Measurements from ENCODE around the gene SHKBP1.
A peak's percentile ranks its signal among the peaks of the same experiment; 100 is the strongest.

The SHKBP1 gene

GRCh38 chr19:40605216-40605971 lies 28.7 kb downstream of the SHKBP1 start (continued):
- peak; percentile 100 for TF ChIP-seq HIC1 (tag by site-specific recombination; IDR thresholded peaks at IDR 0.05)
- peak; percentile 90 for TF ChIP-seq ZXDB (tag by site-specific recombination; IDR thresholded peaks at IDR 0.05)
- TF ChIP-seq ZNF350 (tag by site-specific recombination; IDR thresholded peaks at IDR 0.05): no peak
- TF ChIP-seq ZBTB17 (tag by site-specific recombination; IDR thresholded peaks at IDR 0.05): peak; percentile 69
- 0 out of 2 replicates have a peak, but pooled peaks have one; percentile 30 for TF ChIP-seq ZNF169 (tag by site-specific recombination; IDR thresholded peaks at IDR 0.05)
- TF ChIP-seq ZNF837 (tag by site-specific recombination; IDR thresholded peaks at IDR 0.05): peak; percentile 83; the same call in 1 of the 2 replicates
- no peak for TF ChIP-seq ZNF433 (tag by site-specific recombination; IDR thresholded peaks at IDR 0.05; ENCODE audit: low read depth)
- TF ChIP-seq ZBTB21 (tag by site-specific recombination; IDR thresholded peaks at IDR 0.05): no peak
- TF ChIP-seq ZFHX2 (tag by site-specific recombination; conservative IDR thresholded peaks at IDR 0.05): peak; percentile 100
- TF ChIP-seq, protein P1, sequence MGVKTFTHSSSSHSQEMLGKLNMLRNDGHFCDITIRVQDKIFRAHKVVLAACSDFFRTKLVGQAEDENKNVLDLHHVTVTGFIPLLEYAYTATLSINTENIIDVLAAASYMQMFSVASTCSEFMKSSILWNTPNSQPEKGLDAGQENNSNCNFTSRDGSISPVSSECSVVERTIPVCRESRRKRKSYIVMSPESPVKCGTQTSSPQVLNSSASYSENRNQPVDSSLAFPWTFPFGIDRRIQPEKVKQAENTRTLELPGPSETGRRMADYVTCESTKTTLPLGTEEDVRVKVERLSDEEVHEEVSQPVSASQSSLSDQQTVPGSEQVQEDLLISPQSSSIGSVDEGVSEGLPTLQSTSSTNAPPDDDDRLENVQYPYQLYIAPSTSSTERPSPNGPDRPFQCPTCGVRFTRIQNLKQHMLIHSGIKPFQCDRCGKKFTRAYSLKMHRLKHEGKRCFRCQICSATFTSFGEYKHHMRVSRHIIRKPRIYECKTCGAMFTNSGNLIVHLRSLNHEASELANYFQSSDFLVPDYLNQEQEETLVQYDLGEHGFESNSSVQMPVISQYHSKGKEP (tag by site-specific recombination; IDR thresholded peaks at IDR 0.05): no peak
- peak; percentile 32 for TF ChIP-seq MZF1 (tag by site-specific recombination; IDR thresholded peaks at IDR 0.05; ENCODE audit: borderline replicate concordance)
- TF ChIP-seq FEZF1 (tag by site-specific recombination; IDR thresholded peaks at IDR 0.05): no peak
- no peak for TF ChIP-seq ZNF571 (tag by site-specific recombination; IDR thresholded peaks at IDR 0.05)
- TF ChIP-seq EGR2 (tag by site-specific recombination; IDR thresholded peaks at IDR 0.05; ENCODE audit: low read depth): peak; percentile 100
- TF ChIP-seq ZSCAN30 (tag by site-specific recombination; IDR thresholded peaks at IDR 0.05): peak; percentile 77; the same call in 1 of the 2 replicates
- TF ChIP-seq ZNF777 (tag by site-specific recombination; IDR thresholded peaks at IDR 0.05; ENCODE audit: borderline replicate concordance): peak; percentile 68
- TF ChIP-seq, protein P2, sequence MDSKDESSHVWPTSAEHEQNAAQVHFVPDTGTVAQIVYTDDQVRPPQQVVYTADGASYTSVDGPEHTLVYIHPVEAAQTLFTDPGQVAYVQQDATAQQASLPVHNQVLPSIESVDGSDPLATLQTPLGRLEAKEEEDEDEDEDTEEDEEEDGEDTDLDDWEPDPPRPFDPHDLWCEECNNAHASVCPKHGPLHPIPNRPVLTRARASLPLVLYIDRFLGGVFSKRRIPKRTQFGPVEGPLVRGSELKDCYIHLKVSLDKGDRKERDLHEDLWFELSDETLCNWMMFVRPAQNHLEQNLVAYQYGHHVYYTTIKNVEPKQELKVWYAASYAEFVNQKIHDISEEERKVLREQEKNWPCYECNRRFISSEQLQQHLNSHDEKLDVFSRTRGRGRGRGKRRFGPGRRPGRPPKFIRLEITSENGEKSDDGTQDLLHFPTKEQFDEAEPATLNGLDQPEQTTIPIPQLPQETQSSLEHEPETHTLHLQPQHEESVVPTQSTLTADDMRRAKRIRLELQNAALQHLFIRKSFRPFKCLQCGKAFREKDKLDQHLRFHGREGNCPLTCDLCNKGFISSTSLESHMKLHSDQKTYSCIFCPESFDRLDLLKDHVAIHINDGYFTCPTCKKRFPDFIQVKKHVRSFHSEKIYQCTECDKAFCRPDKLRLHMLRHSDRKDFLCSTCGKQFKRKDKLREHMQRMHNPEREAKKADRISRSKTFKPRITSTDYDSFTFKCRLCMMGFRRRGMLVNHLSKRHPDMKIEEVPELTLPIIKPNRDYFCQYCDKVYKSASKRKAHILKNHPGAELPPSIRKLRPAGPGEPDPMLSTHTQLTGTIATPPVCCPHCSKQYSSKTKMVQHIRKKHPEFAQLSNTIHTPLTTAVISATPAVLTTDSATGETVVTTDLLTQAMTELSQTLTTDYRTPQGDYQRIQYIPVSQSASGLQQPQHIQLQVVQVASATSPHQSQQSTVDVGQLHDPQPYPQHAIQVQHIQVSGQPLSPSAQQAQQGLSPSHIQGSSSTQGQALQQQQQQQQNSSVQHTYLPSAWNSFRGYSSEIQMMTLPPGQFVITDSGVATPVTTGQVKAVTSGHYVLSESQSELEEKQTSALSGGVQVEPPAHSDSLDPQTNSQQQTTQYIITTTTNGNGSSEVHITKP (tag by site-specific recombination; IDR thresholded peaks at IDR 0.05): peak; percentile 51; the same call in 1 of the 2 replicates
- no peak for TF ChIP-seq ZNF473 (tag by site-specific recombination; IDR thresholded peaks at IDR 0.05)
- peak; percentile 80 for TF ChIP-seq ZNF692 (tag by site-specific recombination; IDR thresholded peaks at IDR 0.05)
- peak; percentile 99 for TF ChIP-seq ZIC2 (tag by site-specific recombination; IDR thresholded peaks at IDR 0.05)
- no peak for TF ChIP-seq ZFP41 (tag by site-specific recombination; IDR thresholded peaks at IDR 0.05; ENCODE audit: borderline replicate concordance)
- TF ChIP-seq, protein P3, sequence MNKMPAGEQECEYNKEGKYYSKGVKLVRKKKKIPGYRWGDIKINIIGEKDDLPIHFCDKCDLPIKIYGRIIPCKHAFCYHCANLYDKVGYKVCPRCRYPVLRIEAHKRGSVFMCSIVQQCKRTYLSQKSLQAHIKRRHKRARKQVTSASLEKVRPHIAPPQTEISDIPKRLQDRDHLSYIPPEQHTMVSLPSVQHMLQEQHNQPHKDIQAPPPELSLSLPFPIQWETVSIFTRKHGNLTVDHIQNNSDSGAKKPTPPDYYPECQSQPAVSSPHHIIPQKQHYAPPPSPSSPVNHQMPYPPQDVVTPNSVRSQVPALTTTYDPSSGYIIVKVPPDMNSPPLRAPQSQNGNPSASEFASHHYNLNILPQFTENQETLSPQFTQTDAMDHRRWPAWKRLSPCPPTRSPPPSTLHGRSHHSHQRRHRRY (tag by site-specific recombination; IDR thresholded peaks at IDR 0.05): no peak
- TF ChIP-seq, protein P4, sequence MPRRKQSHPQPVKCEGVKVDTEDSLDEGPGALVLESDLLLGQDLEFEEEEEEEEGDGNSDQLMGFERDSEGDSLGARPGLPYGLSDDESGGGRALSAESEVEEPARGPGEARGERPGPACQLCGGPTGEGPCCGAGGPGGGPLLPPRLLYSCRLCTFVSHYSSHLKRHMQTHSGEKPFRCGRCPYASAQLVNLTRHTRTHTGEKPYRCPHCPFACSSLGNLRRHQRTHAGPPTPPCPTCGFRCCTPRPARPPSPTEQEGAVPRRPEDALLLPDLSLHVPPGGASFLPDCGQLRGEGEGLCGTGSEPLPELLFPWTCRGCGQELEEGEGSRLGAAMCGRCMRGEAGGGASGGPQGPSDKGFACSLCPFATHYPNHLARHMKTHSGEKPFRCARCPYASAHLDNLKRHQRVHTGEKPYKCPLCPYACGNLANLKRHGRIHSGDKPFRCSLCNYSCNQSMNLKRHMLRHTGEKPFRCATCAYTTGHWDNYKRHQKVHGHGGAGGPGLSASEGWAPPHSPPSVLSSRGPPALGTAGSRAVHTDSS (tag by site-specific recombination; IDR thresholded peaks at IDR 0.05): no peak
- TF ChIP-seq ZFP37 (tag by site-specific recombination; IDR thresholded peaks at IDR 0.05): peak; percentile 94
- peak; percentile 100 for TF ChIP-seq GLIS2 (tag by site-specific recombination; IDR thresholded peaks at IDR 0.05)
- TF ChIP-seq ZNF514 (tag by site-specific recombination; IDR thresholded peaks at IDR 0.05): no peak
- no peak for TF ChIP-seq TCF7L2 (IDR thresholded peaks at IDR 0.05; ENCODE audit: borderline replicate concordance, low read depth, low read length)
